Measurements from ENCODE around the gene TRIM67.

The TRIM67 gene

DNA sequence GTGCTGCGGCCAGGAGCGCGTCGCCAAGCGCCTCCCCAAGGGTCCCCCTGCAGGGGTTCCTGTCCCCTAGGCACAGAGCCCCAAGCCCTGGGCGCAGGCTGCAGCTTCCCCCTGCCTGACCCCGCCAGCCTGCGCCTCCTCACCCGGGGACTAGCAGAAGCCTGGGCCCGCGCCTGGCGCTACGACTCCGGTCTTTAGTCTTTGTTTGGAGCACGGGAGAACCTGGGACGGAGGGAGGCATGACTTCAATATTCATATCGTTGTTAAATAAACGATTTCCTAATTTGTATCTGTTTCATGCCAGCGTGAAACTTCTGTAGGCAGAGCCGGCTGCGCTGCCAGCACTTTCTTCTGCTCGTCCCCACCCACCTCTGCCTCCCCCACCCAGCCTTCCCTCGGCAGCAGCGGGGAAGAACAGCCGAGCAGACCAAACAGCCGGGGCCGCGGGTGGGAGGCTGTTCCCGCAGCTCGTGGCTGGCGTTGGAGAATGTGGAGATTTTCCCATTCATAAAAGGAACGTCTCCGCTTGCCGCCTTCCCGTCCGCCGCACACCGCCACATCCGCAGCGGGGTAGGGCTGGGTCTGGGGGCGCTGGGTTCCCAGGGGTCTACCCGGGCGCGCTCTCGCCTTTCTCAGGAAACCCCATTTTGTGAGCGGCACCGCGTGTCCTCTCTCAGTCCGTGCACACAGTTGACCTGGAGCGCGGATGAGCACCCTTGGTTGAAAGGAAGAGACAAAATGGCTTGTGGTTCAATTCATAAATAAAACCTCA, 777 bp upstream of the TRIM67 start:
- TF ChIP-seq, protein P1, sequence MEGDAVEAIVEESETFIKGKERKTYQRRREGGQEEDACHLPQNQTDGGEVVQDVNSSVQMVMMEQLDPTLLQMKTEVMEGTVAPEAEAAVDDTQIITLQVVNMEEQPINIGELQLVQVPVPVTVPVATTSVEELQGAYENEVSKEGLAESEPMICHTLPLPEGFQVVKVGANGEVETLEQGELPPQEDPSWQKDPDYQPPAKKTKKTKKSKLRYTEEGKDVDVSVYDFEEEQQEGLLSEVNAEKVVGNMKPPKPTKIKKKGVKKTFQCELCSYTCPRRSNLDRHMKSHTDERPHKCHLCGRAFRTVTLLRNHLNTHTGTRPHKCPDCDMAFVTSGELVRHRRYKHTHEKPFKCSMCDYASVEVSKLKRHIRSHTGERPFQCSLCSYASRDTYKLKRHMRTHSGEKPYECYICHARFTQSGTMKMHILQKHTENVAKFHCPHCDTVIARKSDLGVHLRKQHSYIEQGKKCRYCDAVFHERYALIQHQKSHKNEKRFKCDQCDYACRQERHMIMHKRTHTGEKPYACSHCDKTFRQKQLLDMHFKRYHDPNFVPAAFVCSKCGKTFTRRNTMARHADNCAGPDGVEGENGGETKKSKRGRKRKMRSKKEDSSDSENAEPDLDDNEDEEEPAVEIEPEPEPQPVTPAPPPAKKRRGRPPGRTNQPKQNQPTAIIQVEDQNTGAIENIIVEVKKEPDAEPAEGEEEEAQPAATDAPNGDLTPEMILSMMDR (conservative IDR thresholded peaks at IDR 0.05): no peak
- no peak overlapping the region for H3K27ac ChIP-seq

- H3K27ac ChIP-seq: peak overlapping the region; percentile 46; the same call in 1 of the 2 replicates
- TF ChIP-seq, protein P1 (conservative IDR thresholded peaks at IDR 0.05): peak; percentile 23
These were observed 575 bp downstream of the TRIM67 start for GRCh38 chr1:231162297-231162969.

DNA sequence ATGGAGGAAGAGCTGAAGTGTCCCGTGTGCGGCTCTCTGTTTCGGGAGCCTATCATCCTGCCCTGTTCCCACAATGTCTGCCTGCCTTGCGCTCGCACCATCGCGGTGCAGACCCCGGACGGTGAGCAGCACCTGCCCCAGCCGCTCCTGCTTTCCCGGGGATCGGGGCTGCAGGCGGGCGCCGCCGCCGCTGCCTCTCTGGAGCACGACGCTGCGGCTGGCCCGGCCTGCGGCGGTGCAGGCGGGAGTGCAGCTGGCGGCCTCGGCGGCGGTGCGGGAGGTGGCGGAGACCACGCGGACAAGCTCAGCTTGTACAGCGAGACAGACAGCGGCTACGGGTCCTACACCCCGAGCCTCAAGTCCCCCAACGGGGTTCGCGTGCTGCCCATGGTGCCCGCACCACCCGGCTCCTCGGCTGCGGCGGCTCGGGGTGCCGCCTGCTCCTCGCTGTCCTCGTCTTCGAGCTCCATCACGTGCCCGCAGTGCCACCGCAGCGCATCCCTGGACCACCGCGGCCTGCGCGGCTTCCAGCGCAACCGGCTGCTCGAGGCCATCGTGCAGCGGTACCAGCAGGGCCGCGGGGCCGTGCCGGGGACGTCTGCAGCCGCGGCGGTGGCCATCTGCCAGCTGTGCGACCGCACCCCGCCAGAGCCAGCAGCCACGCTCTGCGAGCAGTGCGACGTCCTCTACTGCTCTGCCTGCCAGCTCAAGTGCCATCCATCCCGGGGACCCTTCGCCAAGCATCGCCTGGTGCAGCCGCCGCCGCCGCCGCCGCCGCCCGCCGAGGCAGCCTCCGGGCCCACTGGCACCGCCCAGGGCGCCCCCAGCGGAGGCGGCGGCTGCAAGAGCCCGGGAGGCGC, 1.3 kb downstream of the TRIM67 start:
- TF ChIP-seq, protein P1 (conservative IDR thresholded peaks at IDR 0.05): no peak
- H3K27ac ChIP-seq: no peak overlapping the region

DNA sequence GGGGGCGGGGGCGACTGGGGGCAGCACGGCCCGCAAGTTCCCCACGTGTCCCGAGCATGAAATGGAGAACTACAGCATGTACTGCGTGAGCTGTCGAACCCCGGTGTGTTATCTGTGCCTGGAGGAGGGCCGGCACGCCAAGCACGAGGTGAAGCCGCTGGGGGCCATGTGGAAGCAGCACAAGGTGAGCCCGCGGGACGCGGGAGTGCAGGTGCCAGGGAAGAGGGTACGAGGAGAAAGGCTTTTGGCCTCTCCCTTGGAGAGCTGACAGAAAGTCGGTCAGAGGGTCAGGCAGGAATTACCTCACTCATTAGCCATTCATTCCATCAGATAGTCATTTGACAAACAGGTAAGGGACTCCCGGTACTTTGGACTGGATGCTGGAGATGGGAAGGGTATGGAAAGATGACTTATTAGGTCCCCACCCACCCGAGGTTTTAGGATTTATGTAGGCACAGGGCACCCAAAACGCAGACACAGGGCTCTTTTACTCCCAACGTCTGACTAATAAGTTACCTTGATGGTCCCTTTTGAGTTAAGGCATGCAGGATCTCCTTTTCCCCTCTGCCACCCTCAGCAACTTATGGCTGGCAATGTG, 2.1 kb downstream of the TRIM67 start:
- H3K27ac ChIP-seq: no peak overlapping the region
- TF ChIP-seq, protein P1 (conservative IDR thresholded peaks at IDR 0.05): no peak

DNA sequence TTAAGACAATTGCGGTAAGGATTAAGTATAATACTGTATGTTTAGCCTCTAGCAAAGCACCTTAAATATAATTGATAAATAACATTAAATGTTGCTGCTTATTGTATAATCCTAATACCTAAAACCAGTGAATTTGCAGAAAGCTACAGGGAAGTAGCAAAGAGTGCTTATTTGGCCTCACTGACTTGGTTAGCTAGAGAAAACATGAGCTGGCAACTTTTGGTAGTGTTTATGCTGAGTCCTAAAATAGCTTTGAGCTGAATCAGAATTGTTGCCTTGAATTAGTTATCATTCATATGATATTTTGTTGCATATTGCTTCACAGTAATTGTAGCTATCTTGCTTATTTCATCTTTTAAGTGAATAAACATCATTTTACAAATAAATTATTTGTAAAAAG, 3.5 kb downstream of the TRIM67 start:
- TF ChIP-seq, protein P1 (conservative IDR thresholded peaks at IDR 0.05): no peak
- no peak overlapping the region for H3K27ac ChIP-seq

- TF ChIP-seq, protein P1 (conservative IDR thresholded peaks at IDR 0.05): no peak
- H3K27ac ChIP-seq: no peak overlapping the region
These were observed 4.5 kb downstream of the TRIM67 start for GRCh38 chr1:231166398-231166797.

Measured in VCaP (cell line).